Panc1 (cell line): Measurements from ENCODE around the gene LRRC66. TPM values are rescaled to one million over a fixed set of nuclear protein-coding genes. Genes with fewer than 3 reads are reported as not detected.

ENCODE experiments used
- ATAC-seq: fragments of 200-7000 bp; cut with Tn5 transposase; 2 replicates; pipeline ENCODE4 v1.9.1; 2020; ENCODE audit warnings: mild to moderate bottlenecking, moderate library complexity
- BruUV-seq: library from RNA; stranded (reverse); fragments of 400-500 nt; replicated peaks from 2 replicates; lab custom pipeline; 2021; lab: Mats Ljungman, UMichigan
- CTCF ChIA-PET: fragments of 300-600 bp; sonication (Branson Sonifier 250); formaldehyde crosslinking; loops from one replicate; lab custom pipeline; 2022; ENCODE audit warnings: antibody characterized with exemption; lab: Charles Lee
- POLR2A ChIA-PET: fragments of 300-600 bp; sonication (Branson Sonifier 250); formaldehyde crosslinking; loops from one replicate; lab custom pipeline; 2022; ENCODE audit warnings: antibody characterized with exemption; lab: Charles Lee
- DNase-seq: peaks from one replicate; pipeline ENCODE4 v3.0.0-alpha.2; 2010; ENCODE audit warnings: low read depth, low spot score
- H3K27ac ChIP-seq: 2 replicates; pipeline ENCODE4 v1.5.1; 2011; ENCODE audit warnings: mild to moderate bottlenecking, low read length, inconsistent platforms
- H3K27me3 ChIP-seq: fragments of 200-500 bp; sonication (Bioruptor generic); 2 replicates; pipeline ENCODE4 v1.6.0; 2014; ENCODE audit warnings: low read length, inconsistent platforms; ENCODE audit not compliant: control insufficient read depth, insufficient read depth
- H3K36me3 ChIP-seq: fragments of 200-500 bp; sonication (Bioruptor generic); 2 replicates; pipeline ENCODE4 v1.5.1; 2014; ENCODE audit warnings: inconsistent platforms, mild to moderate bottlenecking, low read length, moderate library complexity; ENCODE audit not compliant: control insufficient read depth, insufficient read depth
- H3K4me1 ChIP-seq: 2 replicates; pipeline ENCODE4 v1.5.1; 2011; ENCODE audit warnings: inconsistent platforms, mild to moderate bottlenecking, low read length, moderate library complexity; ENCODE audit not compliant: control insufficient read depth, insufficient read depth
- H3K4me3 ChIP-seq, 2 experiments: 2 replicates each; pipeline ENCODE4 v1.5.1; 2011 to 2012; ENCODE audit warnings: low read depth in 2 of 2, low read length in 2 of 2, mild to moderate bottlenecking in 2 of 2, inconsistent platforms in 1 of 2, moderate library complexity in 1 of 2
- H3K9me3 ChIP-seq: fragments of 200-500 bp; sonication (Bioruptor generic); 2 replicates; pipeline ENCODE4 v1.5.1; 2014; ENCODE audit warnings: low read depth, mild to moderate bottlenecking, inconsistent platforms, low read length, moderate library complexity; ENCODE audit not compliant: control insufficient read depth, insufficient read depth
- POLR2AphosphoS5 ChIP-seq: IDR thresholded peaks from 2 replicates; pipeline ENCODE4 v1.6.1; 2012; ENCODE audit warnings: mild to moderate bottlenecking, low read depth, low read length, moderate library complexity
- SIN3A ChIP-seq: IDR thresholded peaks from 2 replicates; pipeline ENCODE4 v1.6.1; 2012; ENCODE audit warnings: low read depth, mild to moderate bottlenecking, low read length, moderate library complexity, borderline replicate concordance; ENCODE audit not compliant: insufficient read depth
- TCF7L2 ChIP-seq: IDR thresholded peaks from 2 replicates; pipeline ENCODE4 v1.6.1; 2011; ENCODE audit warnings: mild to moderate bottlenecking, low read depth, low read length, inconsistent platforms
- in situ Hi-C: cut with HindIII; loops from 2 replicates; pipeline ENCODE4 v1.10.0; 2016; ENCODE audit warnings: low sequenced_read_pairs, low pct_unique_long_range_greater_than_20kb
- intact Hi-C: fragments of 100-400 bp; cut with micrococcal nuclease; formaldehyde crosslinking; loops from one replicate; pipeline ENCODE4 v1.10.0; 2022; ENCODE audit not compliant: unreplicated experiment
- total RNA-seq: library from RNA; stranded (reverse); gene quantifications from one replicate; pipeline ENCODE4 v1.2.1, GENCODE V29; 2021; ENCODE audit not compliant: unreplicated experiment
- TF ChIP-seq, protein P1 (sequence below), 2 experiments: IDR thresholded peaks; 2 replicates each; pipeline ENCODE4 v1.6.1; 2011 to 2012; ENCODE audit warnings: low read depth in 2 of 2, control low read depth in 1 of 2, low read length in 1 of 2, mild to moderate bottlenecking in 1 of 2, moderate library complexity in 1 of 2; ENCODE audit not compliant: insufficient read depth in 1 of 2
- TF ChIP-seq, protein P2 (sequence below): fragments of 450-650 bp; IDR thresholded peaks from 2 replicates; pipeline ENCODE4 v1.5.1; 2017; ENCODE audit warnings: mild to moderate bottlenecking

The LRRC66 gene
- total RNA-seq, 1 experiment from 2014 or later = 0.08 TPM

DNA sequence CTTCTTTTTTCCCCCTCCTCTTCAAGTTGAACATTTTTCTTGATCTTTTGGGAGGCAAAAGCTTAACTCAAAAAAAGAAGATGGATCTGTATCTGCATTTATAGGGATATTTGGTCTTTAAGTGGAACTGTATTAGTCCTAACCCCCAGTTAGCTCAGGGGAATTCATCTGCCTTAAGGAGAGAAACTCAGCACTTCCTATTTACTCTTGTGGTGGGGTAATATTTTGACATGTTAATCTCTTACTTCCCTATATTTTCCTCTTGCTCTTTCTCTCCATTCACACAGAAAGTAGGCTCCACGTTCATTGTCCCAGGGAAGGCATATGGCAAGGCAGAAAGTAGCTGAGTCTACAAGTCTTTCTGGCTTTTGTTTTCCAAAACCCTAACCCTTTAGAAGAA lies 5.3 kb downstream of the LRRC66 start:
- CTCF ChIA-PET = no interaction called here
- no peak for DNase-seq
- ATAC-seq = no peak
- H3K4me1 ChIP-seq = no peaks in the 10 kb centered on the region
- in situ Hi-C loops (no loop called here), intact Hi-C loops (no loop called here)
- no peak overlapping the region for H3K4me3 ChIP-seq
- H3K27ac ChIP-seq = no peak overlapping the region
- no peaks in the 10 kb centered on the region for H3K36me3 ChIP-seq
- POLR2A ChIA-PET = interaction anchor here (0.7 kb wide), 1 partner anchor 145 kb away, joined by 3 read pairs; no protein-coding TSS in a partner anchor
- H3K9me3 ChIP-seq = no peaks in the 10 kb centered on the region
- no TSS peak for BruUV-seq
- TF ChIP-seq, protein P1, sequence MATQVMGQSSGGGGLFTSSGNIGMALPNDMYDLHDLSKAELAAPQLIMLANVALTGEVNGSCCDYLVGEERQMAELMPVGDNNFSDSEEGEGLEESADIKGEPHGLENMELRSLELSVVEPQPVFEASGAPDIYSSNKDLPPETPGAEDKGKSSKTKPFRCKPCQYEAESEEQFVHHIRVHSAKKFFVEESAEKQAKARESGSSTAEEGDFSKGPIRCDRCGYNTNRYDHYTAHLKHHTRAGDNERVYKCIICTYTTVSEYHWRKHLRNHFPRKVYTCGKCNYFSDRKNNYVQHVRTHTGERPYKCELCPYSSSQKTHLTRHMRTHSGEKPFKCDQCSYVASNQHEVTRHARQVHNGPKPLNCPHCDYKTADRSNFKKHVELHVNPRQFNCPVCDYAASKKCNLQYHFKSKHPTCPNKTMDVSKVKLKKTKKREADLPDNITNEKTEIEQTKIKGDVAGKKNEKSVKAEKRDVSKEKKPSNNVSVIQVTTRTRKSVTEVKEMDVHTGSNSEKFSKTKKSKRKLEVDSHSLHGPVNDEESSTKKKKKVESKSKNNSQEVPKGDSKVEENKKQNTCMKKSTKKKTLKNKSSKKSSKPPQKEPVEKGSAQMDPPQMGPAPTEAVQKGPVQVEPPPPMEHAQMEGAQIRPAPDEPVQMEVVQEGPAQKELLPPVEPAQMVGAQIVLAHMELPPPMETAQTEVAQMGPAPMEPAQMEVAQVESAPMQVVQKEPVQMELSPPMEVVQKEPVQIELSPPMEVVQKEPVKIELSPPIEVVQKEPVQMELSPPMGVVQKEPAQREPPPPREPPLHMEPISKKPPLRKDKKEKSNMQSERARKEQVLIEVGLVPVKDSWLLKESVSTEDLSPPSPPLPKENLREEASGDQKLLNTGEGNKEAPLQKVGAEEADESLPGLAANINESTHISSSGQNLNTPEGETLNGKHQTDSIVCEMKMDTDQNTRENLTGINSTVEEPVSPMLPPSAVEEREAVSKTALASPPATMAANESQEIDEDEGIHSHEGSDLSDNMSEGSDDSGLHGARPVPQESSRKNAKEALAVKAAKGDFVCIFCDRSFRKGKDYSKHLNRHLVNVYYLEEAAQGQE (IDR thresholded peaks at IDR 0.05; ENCODE audit: insufficient read depth in 1 of 2, low read depth in 2 of 2, low read length in 1 of 2) = no peak
- TF ChIP-seq, protein P2, sequence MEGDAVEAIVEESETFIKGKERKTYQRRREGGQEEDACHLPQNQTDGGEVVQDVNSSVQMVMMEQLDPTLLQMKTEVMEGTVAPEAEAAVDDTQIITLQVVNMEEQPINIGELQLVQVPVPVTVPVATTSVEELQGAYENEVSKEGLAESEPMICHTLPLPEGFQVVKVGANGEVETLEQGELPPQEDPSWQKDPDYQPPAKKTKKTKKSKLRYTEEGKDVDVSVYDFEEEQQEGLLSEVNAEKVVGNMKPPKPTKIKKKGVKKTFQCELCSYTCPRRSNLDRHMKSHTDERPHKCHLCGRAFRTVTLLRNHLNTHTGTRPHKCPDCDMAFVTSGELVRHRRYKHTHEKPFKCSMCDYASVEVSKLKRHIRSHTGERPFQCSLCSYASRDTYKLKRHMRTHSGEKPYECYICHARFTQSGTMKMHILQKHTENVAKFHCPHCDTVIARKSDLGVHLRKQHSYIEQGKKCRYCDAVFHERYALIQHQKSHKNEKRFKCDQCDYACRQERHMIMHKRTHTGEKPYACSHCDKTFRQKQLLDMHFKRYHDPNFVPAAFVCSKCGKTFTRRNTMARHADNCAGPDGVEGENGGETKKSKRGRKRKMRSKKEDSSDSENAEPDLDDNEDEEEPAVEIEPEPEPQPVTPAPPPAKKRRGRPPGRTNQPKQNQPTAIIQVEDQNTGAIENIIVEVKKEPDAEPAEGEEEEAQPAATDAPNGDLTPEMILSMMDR = no peak
- no peak for TF ChIP-seq POLR2AphosphoS5
- no peak for TF ChIP-seq SIN3A
- no peak for TF ChIP-seq TCF7L2
- H3K27me3 ChIP-seq = no peaks in the 10 kb centered on the region

DNA sequence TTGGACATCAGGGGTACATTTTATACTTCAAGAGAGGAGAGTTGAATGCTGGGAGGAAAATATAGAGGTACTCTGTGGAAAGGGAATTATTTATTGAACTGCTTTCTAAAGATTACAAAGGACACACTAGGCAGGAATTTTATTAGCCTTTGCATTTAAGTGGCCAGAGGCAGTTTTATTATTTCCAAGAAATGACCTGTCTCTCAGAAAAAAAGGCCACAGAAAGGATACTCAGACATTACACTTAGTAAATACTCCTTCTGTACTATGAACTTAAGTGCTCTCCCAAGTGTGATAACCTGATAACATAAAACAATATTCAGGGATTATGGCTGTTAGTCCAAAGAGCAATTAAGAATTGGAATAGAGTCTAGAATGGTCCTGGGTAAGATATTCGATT lies 7.5 kb downstream of the LRRC66 start:
- TF ChIP-seq, protein P1 (IDR thresholded peaks at IDR 0.05; ENCODE audit: insufficient read depth in 1 of 2, low read depth in 2 of 2, low read length in 1 of 2) = no peak
- TF ChIP-seq, protein P2 = no peak
- no peak for TF ChIP-seq POLR2AphosphoS5
- TF ChIP-seq TCF7L2 = no peak
- TF ChIP-seq SIN3A = no peak

More for the DNA sequence above, 7.5 kb downstream of the LRRC66 start:
- ChIA-PET POLR2A (no interaction called here), CTCF (no interaction called here)
- Histone ChIP-seq H3K4me3 (no peak overlapping the region), H3K27me3 (no peaks in the 10 kb centered on the region), H3K27ac (no peak overlapping the region), H3K9me3 (no peaks in the 10 kb centered on the region), H3K4me1 (no peaks in the 10 kb centered on the region), H3K36me3 (no peaks in the 10 kb centered on the region)
- in situ Hi-C loops (no loop called here), intact Hi-C loops (no loop called here)
- ATAC-seq (no peak), DNase-seq (no peak)
- no TSS peak for BruUV-seq
